Measurements from ENCODE around the gene WDR37. TPM values are rescaled to one million over a fixed set of nuclear protein-coding genes. Genes with fewer than 3 reads are reported as not detected.

WDR37 gene
- total RNA-seq, 1 experiment from 2014 or later: 9.6 TPM

GRCh38 chr10:1040133-1040532 is 16.1 kb upstream of the WDR37 start:
- H3K4me3 ChIP-seq (ENCODE audit: low read depth in 2 of 2, low read length in 2 of 2): no peak overlapping the region
- ATAC-seq (no peak), DNase-seq (ENCODE audit: low read depth, low spot score) (no peak)
- in situ Hi-C loops (cut with HindIII; ENCODE audit: low pct_unique_long_range_greater_than_20kb, low sequenced_read_pairs) (no loop called here), intact Hi-C loops (cut with micrococcal nuclease; ENCODE audit: unreplicated experiment) (no loop called here)
- no peaks in the 10 kb centered on the region for H3K27me3 ChIP-seq (ENCODE audit: control insufficient read depth, insufficient read depth, low read length)
- BruUV-seq (replicated peaks): no TSS peak
- CTCF ChIA-PET: no interaction called here
- peaks cover 9% of the 10 kb centered on the region for H3K4me1 ChIP-seq (ENCODE audit: control insufficient read depth, insufficient read depth, low read length)
- H3K9me3 ChIP-seq (ENCODE audit: control insufficient read depth, insufficient read depth, low read depth, low read length): no peaks in the 10 kb centered on the region
- H3K36me3 ChIP-seq (ENCODE audit: control insufficient read depth, insufficient read depth, low read length): peaks cover 28% of the 10 kb centered on the region
- POLR2A ChIA-PET: no interaction called here
- H3K27ac ChIP-seq (ENCODE audit: low read length): no peak overlapping the region
- TF ChIP-seq SIN3A (IDR thresholded peaks at IDR 0.05; ENCODE audit: borderline replicate concordance, insufficient read depth, low read depth, low read length) (no peak), POLR2AphosphoS5 (IDR thresholded peaks at IDR 0.05; ENCODE audit: low read depth, low read length) (no peak), CTCF (IDR thresholded peaks at IDR 0.05) (no peak), TCF7L2 (IDR thresholded peaks at IDR 0.05; ENCODE audit: low read depth, low read length) (no peak)
- TF ChIP-seq, protein P1, sequence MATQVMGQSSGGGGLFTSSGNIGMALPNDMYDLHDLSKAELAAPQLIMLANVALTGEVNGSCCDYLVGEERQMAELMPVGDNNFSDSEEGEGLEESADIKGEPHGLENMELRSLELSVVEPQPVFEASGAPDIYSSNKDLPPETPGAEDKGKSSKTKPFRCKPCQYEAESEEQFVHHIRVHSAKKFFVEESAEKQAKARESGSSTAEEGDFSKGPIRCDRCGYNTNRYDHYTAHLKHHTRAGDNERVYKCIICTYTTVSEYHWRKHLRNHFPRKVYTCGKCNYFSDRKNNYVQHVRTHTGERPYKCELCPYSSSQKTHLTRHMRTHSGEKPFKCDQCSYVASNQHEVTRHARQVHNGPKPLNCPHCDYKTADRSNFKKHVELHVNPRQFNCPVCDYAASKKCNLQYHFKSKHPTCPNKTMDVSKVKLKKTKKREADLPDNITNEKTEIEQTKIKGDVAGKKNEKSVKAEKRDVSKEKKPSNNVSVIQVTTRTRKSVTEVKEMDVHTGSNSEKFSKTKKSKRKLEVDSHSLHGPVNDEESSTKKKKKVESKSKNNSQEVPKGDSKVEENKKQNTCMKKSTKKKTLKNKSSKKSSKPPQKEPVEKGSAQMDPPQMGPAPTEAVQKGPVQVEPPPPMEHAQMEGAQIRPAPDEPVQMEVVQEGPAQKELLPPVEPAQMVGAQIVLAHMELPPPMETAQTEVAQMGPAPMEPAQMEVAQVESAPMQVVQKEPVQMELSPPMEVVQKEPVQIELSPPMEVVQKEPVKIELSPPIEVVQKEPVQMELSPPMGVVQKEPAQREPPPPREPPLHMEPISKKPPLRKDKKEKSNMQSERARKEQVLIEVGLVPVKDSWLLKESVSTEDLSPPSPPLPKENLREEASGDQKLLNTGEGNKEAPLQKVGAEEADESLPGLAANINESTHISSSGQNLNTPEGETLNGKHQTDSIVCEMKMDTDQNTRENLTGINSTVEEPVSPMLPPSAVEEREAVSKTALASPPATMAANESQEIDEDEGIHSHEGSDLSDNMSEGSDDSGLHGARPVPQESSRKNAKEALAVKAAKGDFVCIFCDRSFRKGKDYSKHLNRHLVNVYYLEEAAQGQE (IDR thresholded peaks at IDR 0.05; ENCODE audit: insufficient read depth in 1 of 2, low read depth in 2 of 2, low read length in 1 of 2): no peak

GRCh38 chr10:1041514-1041913 is 14.7 kb upstream of the WDR37 start:
- in situ Hi-C loops (cut with HindIII; ENCODE audit: low pct_unique_long_range_greater_than_20kb, low sequenced_read_pairs) (no loop called here), intact Hi-C loops (cut with micrococcal nuclease; ENCODE audit: unreplicated experiment) (no loop called here)
- no peak overlapping the region for H3K27ac ChIP-seq (ENCODE audit: low read length)
- POLR2A ChIA-PET: interaction anchor here (0.6 kb wide), 1 partner anchor 10 kb away, joined by 5 read pairs; no protein-coding TSS in a partner anchor
- no TSS peak for BruUV-seq (replicated peaks)
- TF ChIP-seq SIN3A (IDR thresholded peaks at IDR 0.05; ENCODE audit: borderline replicate concordance, insufficient read depth, low read depth, low read length) (no peak), TCF7L2 (IDR thresholded peaks at IDR 0.05; ENCODE audit: low read depth, low read length) (no peak), CTCF (IDR thresholded peaks at IDR 0.05) (no peak), POLR2AphosphoS5 (IDR thresholded peaks at IDR 0.05; ENCODE audit: low read depth, low read length) (no peak)
- TF ChIP-seq, protein P1 (IDR thresholded peaks at IDR 0.05; ENCODE audit: insufficient read depth in 1 of 2, low read depth in 2 of 2, low read length in 1 of 2): no peak
- ATAC-seq: no peak
- CTCF ChIA-PET: no interaction called here
- H3K27me3 ChIP-seq (ENCODE audit: control insufficient read depth, insufficient read depth, low read length): no peaks in the 10 kb centered on the region
- no peak for DNase-seq (ENCODE audit: low read depth, low spot score)
- H3K4me1 ChIP-seq (ENCODE audit: control insufficient read depth, insufficient read depth, low read length): peaks cover 13% of the 10 kb centered on the region
- H3K4me3 ChIP-seq (ENCODE audit: low read depth in 2 of 2, low read length in 2 of 2): no peak overlapping the region
- no peaks in the 10 kb centered on the region for H3K9me3 ChIP-seq (ENCODE audit: control insufficient read depth, insufficient read depth, low read depth, low read length)
- peaks cover 28% of the 10 kb centered on the region for H3K36me3 ChIP-seq (ENCODE audit: control insufficient read depth, insufficient read depth, low read length)
